HepG2 (cell line): ENCODE results near the gene FBXL13. TPM values are rescaled to one million over a fixed set of nuclear protein-coding genes. Genes with fewer than 3 reads are reported as not detected.
A peak's percentile ranks its signal among the peaks of the same experiment; 100 is the strongest.

ENCODE experiments used
- ATAC-seq: fragments of 200-7000 bp; cut with Tn5 transposase; 3 replicates; pipeline ENCODE4 v1.9.1; 2020; ENCODE audit warnings: mild to moderate bottlenecking, moderate library complexity
- BruUV-seq: library from RNA; stranded (reverse); fragments of 400-500 nt; replicated peaks from 2 replicates; lab custom pipeline; 2021; lab: Mats Ljungman, UMichigan
- CTCF ChIA-PET: fragments of 300-600 bp; formaldehyde crosslinking; extraction: SDS; loops from one replicate; lab custom pipeline; 2021; ENCODE audit warnings: low total read pairs, inconsistent platforms, low intra/inter-chr PET ratio; lab: Yijun Ruan, JAX
- POLR2A ChIA-PET: fragments of 350-600 bp; sonication (Branson Sonifier 250); formaldehyde crosslinking; loops from one replicate; lab custom pipeline; 2020; ENCODE audit warnings: antibody characterized with exemption, inconsistent platforms; lab: Yijun Ruan, JAX
- DNase-seq: peaks from one replicate; pipeline ENCODE4 v3.0.0-alpha.2; 2015; ENCODE audit warnings: low spot score
- FAIRE-seq: peaks from 3 replicates; lab custom pipeline; 2011; peaks lifted over from hg19 to GRCh38; lab: Jason Lieb, UNC
- H2AFZ ChIP-seq: one replicate; pipeline ENCODE4 v1.6.1; 2011; ENCODE audit warnings: low read length, inconsistent platforms
- H3K27ac ChIP-seq: fragments of 300-600 bp; 3 replicates; pipeline ENCODE4 v1.8.0; 2011; ENCODE audit warnings: mixed run types, mild to moderate bottlenecking, mixed read lengths, low read length, inconsistent platforms; ENCODE audit not compliant: insufficient read depth; ENCODE audit errors: extremely low read length
- H3K27me3 ChIP-seq, 2 experiments: fragments of 200-600 bp in 1 of 2; 2 replicates in 1 of 2; 3 replicates in 1 of 2; pipeline versions ENCODE4 v1.6.0 to v1.8.0; 2011; ENCODE audit warnings: low read length in 2 of 2, mild to moderate bottlenecking in 2 of 2, moderate library complexity in 2 of 2, inconsistent platforms in 1 of 2; ENCODE audit not compliant: insufficient read depth in 2 of 2, control insufficient read depth in 1 of 2
- H3K36me3 ChIP-seq, 2 experiments: fragments of 200-600 bp in 1 of 2; replicated peaks in 1 of 2; 2 replicates in 1 of 2; 3 replicates in 1 of 2; pipeline versions ENCODE4 v1.5.1 to v1.8.0; 2011; ENCODE audit warnings: low read length in 2 of 2, inconsistent platforms in 1 of 2; ENCODE audit not compliant: insufficient read depth in 2 of 2, control insufficient read depth in 1 of 2
- H3K4me1 ChIP-seq: 2 replicates; pipeline ENCODE4 v1.5.1; 2012; ENCODE audit warnings: low read length, inconsistent platforms; ENCODE audit not compliant: insufficient read depth
- H3K4me2 ChIP-seq: 2 replicates; pipeline ENCODE4 v1.6.0; 2011; ENCODE audit warnings: low read depth, low read length, inconsistent platforms
- H3K4me3 ChIP-seq, 3 experiments: fragments of 200-600 bp in 1 of 3; sonication (generic), shearing (Covaris generic) in 1 of 3; replicated peaks in 1 of 3; 2 replicates each; pipeline ENCODE4 v1.5.1; 2011 to 2016; ENCODE audit warnings: low read length in 3 of 3, inconsistent platforms in 2 of 3, low read depth in 2 of 3, mild to moderate bottlenecking in 2 of 3, control low read depth in 1 of 3, mixed read lengths in 1 of 3; ENCODE audit not compliant: insufficient read depth in 1 of 3
- H3K79me2 ChIP-seq: one replicate; pipeline ENCODE4 v1.6.1; 2011; ENCODE audit warnings: low read length, inconsistent platforms; ENCODE audit not compliant: insufficient read depth
- H3K9ac ChIP-seq: 2 replicates; pipeline ENCODE4 v1.6.0; 2011; ENCODE audit warnings: mild to moderate bottlenecking, low read depth, low read length, inconsistent platforms; ENCODE audit not compliant: insufficient read depth
- H3K9me3 ChIP-seq: 2 replicates; pipeline ENCODE4 v1.5.1; 2012; ENCODE audit warnings: mild to moderate bottlenecking, low read length
- H4K20me1 ChIP-seq: 2 replicates; pipeline ENCODE4 v1.6.0; 2011; ENCODE audit warnings: inconsistent platforms, mild to moderate bottlenecking, low read length, moderate library complexity; ENCODE audit not compliant: insufficient read depth
- AKNA ChIP-seq: sonication (generic); formaldehyde crosslinking; IDR thresholded peaks from 2 replicates; pipeline ENCODE4 v1.4.0; 2020; ENCODE audit warnings: missing genetic modification reagents, borderline replicate concordance
- BCL3 ChIP-seq: sonication (generic); formaldehyde crosslinking; IDR thresholded peaks from 2 replicates; pipeline ENCODE4 v1.5.1; 2020; ENCODE audit warnings: mild to moderate bottlenecking, missing genetic modification reagents, moderate library complexity
- ELF3 ChIP-seq: IDR thresholded peaks from 2 replicates; pipeline ENCODE4 v1.6.1; 2016; ENCODE audit warnings: missing genetic modification reagents, missing compliant biosample characterization
- ERF ChIP-seq: IDR thresholded peaks from 2 replicates; pipeline ENCODE4 v1.6.1; 2018; ENCODE audit warnings: missing biosample characterization, missing genetic modification reagents
- GLI4 ChIP-seq: sonication (generic); formaldehyde crosslinking; IDR thresholded peaks from 2 replicates; pipeline ENCODE4 v1.5.1; 2020; ENCODE audit warnings: missing genetic modification reagents, mild to moderate bottlenecking, moderate library complexity, borderline replicate concordance
- JUND ChIP-seq: sonication (generic); formaldehyde crosslinking; IDR thresholded peaks from 2 replicates; pipeline ENCODE4 v1.8.0; 2022; ENCODE audit warnings: mild to moderate bottlenecking, missing genetic modification reagents
- KLF6 ChIP-seq: IDR thresholded peaks from 2 replicates; pipeline ENCODE4 v1.8.0; 2016; ENCODE audit warnings: missing biosample characterization, missing genetic modification reagents
- SALL1 ChIP-seq: sonication (generic); formaldehyde crosslinking; IDR thresholded peaks from 2 replicates; pipeline ENCODE4 v1.8.0; 2022; ENCODE audit warnings: mild to moderate bottlenecking, missing genetic modification reagents
- SKI ChIP-seq: fragments of 450-650 bp; IDR thresholded peaks from one replicate; pipeline ENCODE4 v1.6.1; 2018; ENCODE audit warnings: mild to moderate bottlenecking; ENCODE audit not compliant: partially characterized antibody
- SP5 ChIP-seq: IDR thresholded peaks from 2 replicates; pipeline ENCODE4 v1.6.1; 2016; ENCODE audit warnings: low read depth, borderline replicate concordance
- SYNCRIP ChIP-seq: fragments of 200-400 bp; formaldehyde crosslinking; IDR thresholded peaks from 2 replicates; pipeline ENCODE4 v1.6.1; 2018; ENCODE audit warnings: mild to moderate bottlenecking, low read depth, low read length; ENCODE audit not compliant: insufficient read depth
- ZNF607 ChIP-seq: sonication (generic); formaldehyde crosslinking; IDR thresholded peaks from 2 replicates; pipeline ENCODE4 v1.5.1; 2020; ENCODE audit warnings: missing genetic modification reagents, mild to moderate bottlenecking, borderline replicate concordance
- WGBS: methylation state at CpG from one replicate; pipeline ENCODE4 v1.1.6; 2017; ENCODE audit warnings: low lambda C conversion rate; 5-methylcytosine and 5-hydroxymethylcytosine counted together
- in situ Hi-C: cut with HindIII; loops from 2 replicates; pipeline ENCODE4 v1.10.0; 2017; ENCODE audit warnings: low pct_unique_long_range_greater_than_20kb; ENCODE audit not compliant: extremely low pct_ligation_motif_present
- intact Hi-C: fragments of 100-400 bp; cut with micrococcal nuclease; formaldehyde crosslinking; loops from one replicate; pipeline ENCODE4 v1.10.0; 2022; ENCODE audit not compliant: unreplicated experiment
- polyA plus RNA-seq, 8 experiments: library from polyadenylated mRNA; depleted of rRNA in 3 of 8; stranded (reverse) in 7 of 8; unstranded in 1 of 8; fragments of >200 nt; fragmentation: Illumina TruSeq in 4 of 8; extraction: Trizol in 4 of 8; gene quantifications; 2 replicates each; pipeline versions ENCODE4 v1.2.1 to v1.2.3, GENCODE V29; 2011 to 2016; ENCODE audit warnings: low read depth in 4 of 8, missing spikeins in 1 of 8, mixed read lengths in 1 of 8; ENCODE audit not compliant: insufficient read depth in 1 of 8
- total RNA-seq, 5 experiments: library from RNA; depleted of rRNA; stranded (reverse); fragments of >200 nt; fragmentation: Illumina TruSeq; extraction: Trizol; gene quantifications; 2 replicates each; pipeline ENCODE4 v1.2.3, GENCODE V29; 2016; ENCODE audit warnings: low read depth in 1 of 5
- TF ChIP-seq, protein P1 (sequence below): sonication (generic); formaldehyde crosslinking; IDR thresholded peaks from 2 replicates; pipeline ENCODE4 v1.5.1; 2020; ENCODE audit warnings: mild to moderate bottlenecking, missing genetic modification reagents, moderate library complexity

Gene FBXL13
- total and polyA plus RNA-seq, 2 of the 13 experiments (the other 11 are each of a cell fraction or from before 2014, with no cell fraction given), result 0.24 to 0.77 TPM

GRCh38 chr7:102838572-102839101 is 236.0 kb downstream of the FBXL13 start (continued):
- TF ChIP-seq, protein P1, sequence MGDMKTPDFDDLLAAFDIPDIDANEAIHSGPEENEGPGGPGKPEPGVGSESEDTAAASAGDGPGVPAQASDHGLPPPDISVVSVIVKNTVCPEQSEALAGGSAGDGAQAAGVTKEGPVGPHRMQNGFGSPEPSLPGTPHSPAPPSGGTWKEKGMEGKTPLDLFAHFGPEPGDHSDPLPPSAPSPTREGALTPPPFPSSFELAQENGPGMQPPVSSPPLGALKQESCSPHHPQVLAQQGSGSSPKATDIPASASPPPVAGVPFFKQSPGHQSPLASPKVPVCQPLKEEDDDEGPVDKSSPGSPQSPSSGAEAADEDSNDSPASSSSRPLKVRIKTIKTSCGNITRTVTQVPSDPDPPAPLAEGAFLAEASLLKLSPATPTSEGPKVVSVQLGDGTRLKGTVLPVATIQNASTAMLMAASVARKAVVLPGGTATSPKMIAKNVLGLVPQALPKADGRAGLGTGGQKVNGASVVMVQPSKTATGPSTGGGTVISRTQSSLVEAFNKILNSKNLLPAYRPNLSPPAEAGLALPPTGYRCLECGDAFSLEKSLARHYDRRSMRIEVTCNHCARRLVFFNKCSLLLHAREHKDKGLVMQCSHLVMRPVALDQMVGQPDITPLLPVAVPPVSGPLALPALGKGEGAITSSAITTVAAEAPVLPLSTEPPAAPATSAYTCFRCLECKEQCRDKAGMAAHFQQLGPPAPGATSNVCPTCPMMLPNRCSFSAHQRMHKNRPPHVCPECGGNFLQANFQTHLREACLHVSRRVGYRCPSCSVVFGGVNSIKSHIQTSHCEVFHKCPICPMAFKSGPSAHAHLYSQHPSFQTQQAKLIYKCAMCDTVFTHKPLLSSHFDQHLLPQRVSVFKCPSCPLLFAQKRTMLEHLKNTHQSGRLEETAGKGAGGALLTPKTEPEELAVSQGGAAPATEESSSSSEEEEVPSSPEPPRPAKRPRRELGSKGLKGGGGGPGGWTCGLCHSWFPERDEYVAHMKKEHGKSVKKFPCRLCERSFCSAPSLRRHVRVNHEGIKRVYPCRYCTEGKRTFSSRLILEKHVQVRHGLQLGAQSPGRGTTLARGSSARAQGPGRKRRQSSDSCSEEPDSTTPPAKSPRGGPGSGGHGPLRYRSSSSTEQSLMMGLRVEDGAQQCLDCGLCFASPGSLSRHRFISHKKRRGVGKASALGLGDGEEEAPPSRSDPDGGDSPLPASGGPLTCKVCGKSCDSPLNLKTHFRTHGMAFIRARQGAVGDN (CRISPR knock-in tag), result peak; percentile 72; the same call in 1 of the 2 replicates
- TF ChIP-seq ELF3 (CRISPR knock-in tag) (peak; percentile 77), ERF (peak; percentile 54; the same call in 1 of the 2 replicates), ZNF607 (CRISPR knock-in tag) (peak; percentile 60; the same call in 1 of the 2 replicates), GLI4 (CRISPR knock-in tag) (peak; percentile 50; the same call in 1 of the 2 replicates), SALL1 (peak; percentile 82), SP5 (peak; percentile 55), KLF6 (0 out of 2 replicates have a peak, but pooled peaks have one; percentile 47), SKI (peak; percentile 29), JUND (CRISPR knock-in tag) (0 out of 2 replicates have a peak, but pooled peaks have one; percentile 50)

DNA sequence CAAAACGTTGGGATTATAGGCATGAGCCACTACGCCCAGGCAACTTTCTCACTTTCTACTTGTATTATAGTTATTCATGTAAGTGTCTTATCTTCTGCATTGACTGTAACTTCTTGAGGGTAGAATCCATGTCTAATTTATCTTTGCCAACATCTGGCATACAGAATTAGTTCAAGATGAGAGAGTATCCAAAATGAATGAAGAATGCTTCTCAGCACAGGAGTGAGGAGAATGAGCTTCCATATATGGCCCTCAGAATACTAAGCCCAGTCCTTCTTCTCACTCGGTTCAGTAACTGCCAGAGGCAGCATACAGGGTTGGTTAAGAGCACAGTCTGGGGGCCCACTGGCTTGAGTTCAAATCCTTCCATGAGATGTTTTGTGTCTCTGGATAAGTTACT is 236.8 kb downstream of the FBXL13 start:
- H3K36me3 ChIP-seq, result no peaks in the 10 kb centered on the region; a peak in 1 of 5 replicates
- no peak overlapping the region for H3K9ac ChIP-seq
- H4K20me1 ChIP-seq, result no peaks in the 10 kb centered on the region
- ATAC-seq (no peak; the same call in 1 of the 3 replicates), FAIRE-seq (no peak), DNase-seq (no peak)
- intact Hi-C loops, result no loop called here
- H3K79me2 ChIP-seq, result no peaks in the 10 kb centered on the region
- ChIA-PET CTCF (no interaction called here), POLR2A (no interaction called here)
- in situ Hi-C loops, result no loop called here
- H2AFZ ChIP-seq, result no peak overlapping the region
- H3K4me2 ChIP-seq, result peak overlapping the region; percentile 29; the same call in 1 of the 2 replicates
- H3K9me3 ChIP-seq, result no peaks in the 10 kb centered on the region
- no peaks in the 10 kb centered on the region for H3K27me3 ChIP-seq
- 60% methylated on average over 3 of the region's 3 CpGs for WGBS
- H3K27ac ChIP-seq, result peak overlapping the region; percentile 72
- H3K4me3 ChIP-seq, result no peak overlapping the region
- BruUV-seq, result no TSS peak
- peaks cover 39% of the 10 kb centered on the region for H3K4me1 ChIP-seq
- no peak for TF ChIP-seq BCL3
- no peak for TF ChIP-seq AKNA (CRISPR knock-in tag)
- TF ChIP-seq SYNCRIP, result no peak
